Right hindlimb (tissue), 1 donor: ENCODE data around the gene CCDC9B.
A peak's percentile ranks its signal among the peaks of the same experiment; 100 is the strongest.

Experiments
- DNase-seq: peaks from one replicate; pipeline ENCODE4 v3.0.0-alpha.2; 2018

CCDC9B gene

GRCh38 chr15:40325700-40326099 lies 15.0 kb downstream of the CCDC9B start:
- no peak for DNase-seq

GRCh38 chr15:40325188-40325587 lies 15.6 kb downstream of the CCDC9B start:
- no peak for DNase-seq

GRCh38 chr15:40323953-40324937 lies 16.5 kb downstream of the CCDC9B start:
- DNase-seq = no peak

- peak; percentile 95 for DNase-seq
These were observed 17.3 kb downstream of the CCDC9B start, which contains the start of gene INAFM2 for GRCh38 chr15:40323239-40323952. TSS of gene INAFM2 (plus strand) at chr15:40323692. CDS start at chr15:40324056, 364 bp downstream.

GRCh38 chr15:40322531-40323238 lies 18.1 kb downstream of the CCDC9B start:
- DNase-seq = no peak

GRCh38 chr15:40320931-40321371 lies 19.8 kb downstream of the CCDC9B start:
- no peak for DNase-seq

- no peak for DNase-seq
These were observed 20.3 kb downstream of the CCDC9B start for GRCh38 chr15:40320409-40320808.

- no peak for DNase-seq
These were observed 23.2 kb downstream of the CCDC9B start for GRCh38 chr15:40317580-40317979.

- DNase-seq = no peak
These were observed 23.8 kb downstream of the CCDC9B start for GRCh38 chr15:40316931-40317330.

- no peak for DNase-seq
These were observed 25.9 kb downstream of the CCDC9B start for GRCh38 chr15:40314723-40315276.

GRCh38 chr15:40313531-40314398 lies 27.0 kb downstream of the CCDC9B start:
- no peak for DNase-seq

- DNase-seq = no peak
These were observed 28.2 kb downstream of the CCDC9B start for GRCh38 chr15:40312370-40313158.

GRCh38 chr15:40310993-40311392 lies 29.7 kb downstream of the CCDC9B start:
- no peak for DNase-seq

- no peak for DNase-seq
These were observed 30.5 kb downstream of the CCDC9B start for GRCh38 chr15:40310001-40310959.

- no peak for DNase-seq
These were observed 31.3 kb downstream of the CCDC9B start for GRCh38 chr15:40309344-40309862.

GRCh38 chr15:40307421-40308211 lies 33.1 kb downstream of the CCDC9B start, which contains the start of gene PLCB2:
TSS of gene PLCB2 (minus strand) at chr15:40307935. CDS start at chr15:40307672, 263 bp downstream.
- peak; percentile 66 for DNase-seq

GRCh38 chr15:40306908-40307307 lies 33.8 kb downstream of the CCDC9B start:
- no peak for DNase-seq

- DNase-seq = peak; percentile 11
These were observed 34.4 kb downstream of the CCDC9B start for GRCh38 chr15:40306371-40306770.
